Right kidney (tissue), 1 donor: Measurements from ENCODE around the gene ARID1B.

ENCODE experiments used
- DNase-seq: peaks from one replicate; pipeline ENCODE4 v3.0.0-alpha.2; 2016

The ARID1B gene

GRCh38 chr6:156906451-156906850 is 129.3 kb downstream of the ARID1B start:
- no peak for DNase-seq

DNA sequence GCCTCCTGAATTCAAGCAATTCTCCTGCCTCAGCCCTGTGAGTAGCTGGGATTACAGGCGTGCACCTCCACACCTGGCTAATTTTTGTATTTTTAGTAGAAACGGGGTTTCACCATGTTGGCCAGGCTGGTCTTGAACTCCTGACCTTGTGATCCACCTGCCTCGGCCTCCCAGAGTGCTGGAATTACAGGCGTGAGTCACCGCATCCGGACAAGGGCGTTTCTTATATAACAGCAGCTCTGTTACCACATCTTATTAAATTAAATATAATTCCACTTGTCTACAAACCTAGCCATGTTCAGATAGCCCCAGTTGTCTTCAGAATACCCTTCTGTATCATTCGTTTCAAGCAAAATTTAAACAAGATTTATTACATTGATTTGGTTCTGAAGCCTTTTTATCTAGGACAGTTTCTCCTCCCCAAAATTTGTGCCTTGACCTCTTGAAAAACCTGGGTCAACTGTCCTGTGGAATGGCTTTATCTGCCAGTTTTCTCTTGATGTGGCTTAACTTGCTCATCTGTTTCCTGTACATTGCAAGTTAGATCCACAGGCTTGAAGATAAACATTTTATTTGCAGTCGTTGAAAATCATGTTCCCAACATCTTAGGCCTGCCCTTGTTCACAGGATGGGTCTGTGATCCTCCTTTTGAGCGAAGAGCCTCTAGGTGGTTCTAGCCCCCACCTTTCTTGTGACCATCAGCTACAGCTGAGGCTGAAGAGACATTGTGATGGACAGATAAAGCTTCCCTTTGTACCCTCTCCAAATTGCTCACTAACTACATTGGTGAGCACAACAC is 132.2 kb downstream of the ARID1B start:
- no peak for DNase-seq

- DNase-seq, result no peak
Observed at GRCh38 chr6:156910011-156910334, 132.8 kb downstream of the ARID1B start.

DNA sequence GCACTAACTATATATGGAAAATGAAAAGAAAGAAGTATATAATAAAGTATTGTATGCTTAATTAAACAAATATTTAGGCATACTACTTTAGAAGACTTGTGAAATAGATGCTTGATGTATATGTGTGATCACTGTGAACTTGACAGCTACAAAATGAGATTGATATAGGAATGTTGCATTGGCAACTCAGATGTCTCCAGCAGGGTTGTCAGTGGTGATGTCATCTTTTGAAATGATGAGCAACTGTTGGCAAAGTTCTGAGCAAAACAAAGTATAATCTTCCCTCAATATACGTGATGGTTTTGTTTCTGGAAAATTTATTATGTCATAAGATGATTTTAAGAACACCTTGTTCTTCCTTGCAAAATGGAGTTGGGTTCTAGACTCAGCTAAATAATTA is 133.8 kb downstream of the ARID1B start:
- no peak for DNase-seq

DNA sequence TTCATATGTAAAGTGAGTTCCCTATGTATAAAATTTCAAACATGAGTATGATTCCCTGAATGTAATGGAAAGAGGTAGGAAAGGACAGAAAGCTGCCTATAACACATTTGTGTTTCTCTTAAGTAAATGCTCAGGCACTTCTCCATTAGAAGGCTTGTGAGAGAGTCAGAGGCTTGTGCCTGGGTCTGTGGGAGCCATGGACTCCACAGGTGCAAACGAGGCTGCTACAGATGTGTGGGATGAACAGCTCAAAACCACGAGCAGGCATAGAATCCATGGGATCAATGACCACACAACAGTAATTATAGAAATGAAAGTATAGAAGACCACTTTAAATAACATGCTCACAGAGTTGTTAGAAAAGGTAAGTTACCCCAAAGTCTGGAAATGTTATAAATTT is 134.4 kb downstream of the ARID1B start:
- no peak for DNase-seq

- no peak for DNase-seq
Observed at GRCh38 chr6:156912431-156912830, 135.3 kb downstream of the ARID1B start.

DNA sequence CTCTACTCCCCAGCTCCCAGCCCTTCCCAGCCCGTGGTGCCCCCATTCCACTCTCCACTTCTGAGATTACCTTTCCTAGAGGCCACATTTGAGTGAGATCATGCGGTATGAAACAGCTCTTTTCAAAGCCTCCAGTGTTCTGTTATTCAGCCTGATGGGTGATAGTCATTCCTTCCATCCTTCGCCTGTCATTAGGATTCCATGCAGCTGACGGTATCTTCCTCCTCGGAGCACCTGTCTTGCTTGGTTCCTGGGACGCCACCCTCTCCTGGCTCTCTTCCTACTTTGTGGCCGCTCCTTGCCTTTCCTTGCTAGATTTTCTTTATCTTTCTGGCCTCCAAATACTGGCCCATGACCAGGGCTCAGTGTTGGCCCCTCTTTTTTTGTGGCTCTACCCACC is 137.0 kb downstream of the ARID1B start:
- no peak for DNase-seq

GRCh38 chr6:156916130-156916801 is 139.1 kb downstream of the ARID1B start:
- DNase-seq, result no peak

- DNase-seq, result no peak
Observed at GRCh38 chr6:156917213-156917612, 140.0 kb downstream of the ARID1B start.

DNA sequence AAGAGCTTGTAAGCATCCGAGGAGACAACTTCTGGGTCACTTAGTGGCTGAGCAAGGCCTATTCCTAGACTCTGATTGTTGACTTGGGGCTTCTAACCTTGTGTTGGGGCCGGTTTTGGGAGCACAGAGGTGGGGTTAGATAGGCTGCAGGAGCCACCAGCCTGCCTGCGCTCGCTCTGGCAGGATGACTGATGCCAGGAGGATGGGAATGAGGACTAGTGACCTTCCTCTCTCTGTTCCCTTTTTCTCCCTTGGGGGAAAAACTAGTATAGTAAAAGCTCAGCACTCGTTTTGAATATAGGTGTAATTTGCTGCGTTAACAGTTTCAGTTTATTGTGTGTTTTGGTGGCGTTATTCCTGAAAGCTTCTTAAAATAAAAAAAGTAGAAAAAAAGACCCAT is 141.5 kb downstream of the ARID1B start:
- DNase-seq, result no peak

GRCh38 chr6:156919370-156919769 is 142.2 kb downstream of the ARID1B start:
- DNase-seq, result no peak

- no peak for DNase-seq
Observed at GRCh38 chr6:156919814-156920369, 142.7 kb downstream of the ARID1B start.

DNA sequence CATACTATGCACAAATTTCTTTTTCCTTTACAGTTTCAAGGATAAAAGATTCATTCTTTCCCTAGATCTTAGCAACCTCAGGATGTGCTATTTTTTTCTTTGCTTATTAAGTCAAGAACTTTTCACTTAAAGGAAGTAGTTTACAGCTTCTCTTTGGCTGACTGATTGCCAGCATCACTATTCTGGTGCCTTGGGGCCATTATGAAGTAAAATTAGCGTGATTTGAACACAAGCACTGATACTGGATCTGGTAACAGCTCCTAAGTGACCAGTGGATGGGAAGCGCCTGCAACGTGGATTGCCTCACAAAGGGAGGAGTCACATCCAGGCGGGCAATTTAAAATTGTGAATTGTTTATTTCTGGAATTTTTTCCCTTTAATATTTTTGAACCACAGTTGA is 147.1 kb downstream of the ARID1B start:
- DNase-seq, result no peak

DNA sequence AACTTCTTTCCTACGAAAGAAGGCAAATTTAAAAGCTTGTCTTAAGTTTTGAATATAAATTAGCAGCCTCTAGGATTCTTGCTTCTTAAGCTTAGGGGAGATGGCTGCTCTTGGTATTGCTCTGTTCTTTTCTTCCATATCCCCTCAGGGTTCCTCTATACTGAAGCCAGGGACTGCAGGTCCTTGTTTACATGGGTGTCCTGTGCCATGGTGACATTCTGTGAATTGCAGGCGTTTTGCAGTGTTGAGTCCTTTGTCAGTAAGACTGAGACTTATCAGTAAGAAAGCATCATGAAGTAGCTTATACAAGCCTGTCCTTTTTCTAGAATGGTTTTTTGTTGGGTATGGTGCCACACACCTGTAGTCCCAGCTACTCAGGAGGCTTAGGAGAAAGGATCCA is 147.8 kb downstream of the ARID1B start:
- no peak for DNase-seq

GRCh38 chr6:156925718-156926607 is 148.8 kb downstream of the ARID1B start:
- no peak for DNase-seq

GRCh38 chr6:156928126-156928525 is 150.9 kb downstream of the ARID1B start:
- no peak for DNase-seq

DNA sequence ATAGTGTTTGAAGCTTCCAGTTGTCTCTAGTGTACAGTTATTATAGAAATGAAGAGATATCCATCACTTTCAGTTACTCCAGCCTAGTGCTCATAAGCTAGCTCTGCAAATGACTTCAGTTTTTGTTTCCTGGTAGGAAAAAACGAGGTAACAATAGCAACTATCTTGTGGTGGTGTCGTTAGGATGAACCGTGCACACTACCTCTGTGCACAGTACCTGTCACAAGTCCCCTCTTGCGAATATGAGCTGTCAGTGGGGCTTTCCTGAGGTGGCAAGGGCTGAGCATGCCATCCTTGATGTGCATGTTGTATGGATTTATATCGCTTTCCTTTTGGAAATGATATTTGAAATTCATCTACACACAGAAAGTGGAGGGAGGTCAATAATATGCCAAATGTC is 151.8 kb downstream of the ARID1B start:
- DNase-seq, result no peak

- DNase-seq, result no peak
Observed at GRCh38 chr6:156931283-156931682, 154.1 kb downstream of the ARID1B start.

DNA sequence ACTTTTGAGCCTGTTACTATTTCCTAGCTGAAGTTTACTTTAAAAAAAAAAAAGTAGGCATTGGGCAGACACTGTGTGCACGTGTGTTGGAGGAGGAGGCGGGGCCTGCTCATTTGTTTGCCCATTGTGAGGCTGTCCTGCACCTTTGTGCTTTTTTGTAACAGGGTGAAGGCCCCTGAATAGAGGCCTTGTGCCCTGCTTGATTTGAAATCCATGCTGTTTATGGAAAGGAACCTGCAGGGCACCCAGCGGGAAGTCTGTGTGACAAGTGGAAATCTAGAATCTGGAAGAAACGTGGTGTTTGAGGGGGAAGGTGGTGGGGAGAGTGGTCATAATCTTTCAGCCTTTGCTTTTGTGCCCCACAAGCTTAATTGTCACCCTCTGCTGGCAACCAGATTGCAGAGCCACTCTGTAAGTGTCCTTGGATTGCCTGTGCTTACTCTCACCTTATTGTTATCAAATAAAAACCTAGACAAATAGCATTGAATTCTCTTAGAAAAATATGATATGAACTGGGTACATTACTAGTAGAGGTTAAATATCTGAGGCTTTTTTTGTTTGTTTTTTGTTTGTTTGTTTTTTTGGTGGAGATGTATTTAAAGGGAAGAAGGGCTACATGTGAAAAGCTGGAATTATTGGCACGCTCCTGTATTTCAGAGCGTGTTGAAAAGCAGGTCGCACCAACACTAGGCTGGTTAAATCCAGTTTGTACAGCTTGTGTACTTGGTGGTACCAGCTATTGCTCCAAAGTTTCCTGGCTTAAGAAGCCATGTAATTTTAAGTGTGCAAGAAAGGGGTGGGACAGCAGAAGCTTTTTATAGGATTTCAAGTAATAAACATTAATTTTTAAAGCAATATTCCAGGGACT is 156.3 kb downstream of the ARID1B start:
- DNase-seq, result no peak

DNA sequence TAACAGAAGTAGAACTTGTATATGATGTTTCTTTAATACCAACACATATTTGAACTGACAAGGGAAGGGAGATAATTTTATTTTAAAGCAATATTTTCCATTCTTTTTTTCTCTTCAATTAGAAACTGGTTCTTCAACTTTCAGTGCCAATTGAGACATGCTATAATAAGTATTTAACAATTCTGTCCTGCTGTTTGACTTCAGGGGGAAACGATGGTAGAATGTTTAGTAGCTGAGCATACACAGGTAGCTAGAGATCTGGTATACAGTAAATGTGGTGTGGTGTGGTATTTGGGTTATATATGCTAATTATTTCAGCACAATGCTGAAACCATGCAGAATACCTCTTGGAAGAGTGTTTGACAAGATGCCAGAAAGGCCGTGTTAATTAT is 156.9 kb downstream of the ARID1B start:
- no peak for DNase-seq

- no peak for DNase-seq
Observed at GRCh38 chr6:156935000-156935399, 157.8 kb downstream of the ARID1B start.

DNA sequence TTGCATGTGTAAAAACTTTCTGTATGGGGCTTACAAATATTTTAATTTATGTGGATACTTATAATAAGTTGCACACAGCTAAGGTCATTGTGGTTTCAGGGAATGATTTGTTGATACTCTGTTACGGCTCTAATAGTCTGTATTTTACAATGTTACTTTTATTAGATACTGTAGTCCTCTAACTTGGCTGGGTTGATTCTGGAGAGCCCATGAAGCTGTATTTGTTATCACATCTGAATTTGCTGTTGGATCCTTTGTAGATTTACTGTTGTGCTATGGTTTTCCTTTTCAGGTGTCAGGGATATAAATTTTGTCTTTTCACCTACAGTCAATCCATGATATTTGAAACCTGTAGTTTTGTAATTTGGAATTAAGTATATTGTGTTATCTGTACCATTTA is 161.0 kb downstream of the ARID1B start:
- no peak for DNase-seq
